ENCODE results near the gene LGALS9C. TPM values are rescaled to one million over a fixed set of nuclear protein-coding genes. Genes with fewer than 3 reads are reported as not detected.
"Not testable (repeated sequence)": the region's sequence is repeated elsewhere in the genome, so short reads cannot be mapped to it uniquely, and the experiment has no call there.

LGALS9C gene
- total RNA-seq, 1 donor from 2014 or later: not detected

- not testable (repeated sequence) for H3K36me3 ChIP-seq (ENCODE audit: control insufficient read depth, insufficient read depth, low read length); DNase-seq (ENCODE audit: low read depth); H3K27me3 ChIP-seq (ENCODE audit: control insufficient read depth, insufficient read depth, low read length); H3K4me3 ChIP-seq (ENCODE audit: low read depth, low read length)
- peak; percentile 98 for FAIRE-seq
Observed at GRCh38 chr17:18466250-18466983, 10.2 kb upstream of the LGALS9C start.

GRCh38 chr17:18467001-18467400 is 9.6 kb upstream of the LGALS9C start:
- FAIRE-seq: peak; percentile 90
- not testable (repeated sequence) for H3K27me3 ChIP-seq (ENCODE audit: control insufficient read depth, insufficient read depth, low read length); H3K4me3 ChIP-seq (ENCODE audit: low read depth, low read length); H3K36me3 ChIP-seq (ENCODE audit: control insufficient read depth, insufficient read depth, low read length); DNase-seq (ENCODE audit: low read depth)

GRCh38 chr17:18468472-18469171 is 8.0 kb upstream of the LGALS9C start:
- FAIRE-seq: peak; percentile 90
- DNase-seq (ENCODE audit: low read depth); H3K4me3 ChIP-seq (ENCODE audit: low read depth, low read length); H3K27me3 ChIP-seq (ENCODE audit: control insufficient read depth, insufficient read depth, low read length); H3K36me3 ChIP-seq (ENCODE audit: control insufficient read depth, insufficient read depth, low read length): not testable (repeated sequence)

- H3K4me3 ChIP-seq (ENCODE audit: low read depth, low read length); FAIRE-seq; H3K36me3 ChIP-seq (ENCODE audit: control insufficient read depth, insufficient read depth, low read length); H3K27me3 ChIP-seq (ENCODE audit: control insufficient read depth, insufficient read depth, low read length); DNase-seq (ENCODE audit: low read depth): not testable (repeated sequence)
Observed at GRCh38 chr17:18469837-18470236, 6.8 kb upstream of the LGALS9C start.

DNA sequence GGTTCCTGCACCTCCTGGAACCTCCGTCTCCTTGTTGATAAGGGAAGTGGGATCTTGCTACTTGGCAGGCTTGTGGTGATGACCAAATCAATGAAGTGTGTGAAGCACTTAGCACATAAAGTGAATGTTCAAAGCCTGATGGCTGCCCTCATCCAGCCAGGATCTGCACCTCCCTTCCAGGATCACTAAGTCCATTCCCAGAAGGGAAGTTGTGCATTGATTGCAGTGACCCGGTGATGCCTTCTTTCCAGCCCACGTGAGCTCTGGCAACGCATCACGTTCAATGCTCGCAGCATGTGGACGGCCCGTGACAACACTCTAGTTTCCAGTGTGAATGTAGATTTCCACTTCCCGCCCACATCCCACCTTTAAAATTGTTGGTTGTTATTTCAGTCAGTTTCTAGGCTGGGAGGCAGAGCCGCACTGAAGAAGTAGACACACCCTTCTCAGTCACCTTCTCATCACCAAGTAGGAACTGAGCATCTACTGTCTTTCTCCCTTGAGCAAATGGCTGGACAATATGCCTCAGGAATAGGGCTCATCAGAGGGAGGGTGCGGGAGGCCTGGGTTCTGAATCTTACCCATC is 6.2 kb upstream of the LGALS9C start:
- not testable (repeated sequence) for DNase-seq (ENCODE audit: low read depth); H3K27me3 ChIP-seq (ENCODE audit: control insufficient read depth, insufficient read depth, low read length); H3K4me3 ChIP-seq (ENCODE audit: low read depth, low read length); H3K36me3 ChIP-seq (ENCODE audit: control insufficient read depth, insufficient read depth, low read length)
- peak; percentile 97 for FAIRE-seq

- FAIRE-seq; H3K27me3 ChIP-seq (ENCODE audit: control insufficient read depth, insufficient read depth, low read length); H3K4me3 ChIP-seq (ENCODE audit: low read depth, low read length); DNase-seq (ENCODE audit: low read depth); H3K36me3 ChIP-seq (ENCODE audit: control insufficient read depth, insufficient read depth, low read length): not testable (repeated sequence)
Observed at GRCh38 chr17:18473967-18474366, 2.6 kb upstream of the LGALS9C start.

DNA sequence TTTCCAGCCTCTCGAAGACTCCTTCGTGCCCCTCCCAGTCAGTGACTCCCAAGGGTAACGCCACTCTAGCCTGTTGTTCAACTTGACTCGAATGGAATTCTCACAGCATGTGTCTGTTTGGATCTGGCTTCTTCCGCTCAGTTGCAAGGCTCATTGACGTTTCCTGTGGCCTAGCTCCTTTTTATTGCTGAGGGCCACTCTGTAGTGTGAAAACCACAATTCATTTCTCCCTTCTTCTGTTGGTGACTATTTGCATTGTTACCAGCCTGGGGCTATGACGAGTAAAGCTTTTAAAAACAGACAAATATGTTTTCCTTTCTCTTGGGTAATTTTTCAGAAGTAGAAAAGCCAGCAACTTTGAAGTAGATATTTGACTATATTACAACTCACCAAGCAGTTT is 1.8 kb upstream of the LGALS9C start:
- H3K36me3 ChIP-seq (ENCODE audit: control insufficient read depth, insufficient read depth, low read length); DNase-seq (ENCODE audit: low read depth); H3K4me3 ChIP-seq (ENCODE audit: low read depth, low read length); FAIRE-seq; H3K27me3 ChIP-seq (ENCODE audit: control insufficient read depth, insufficient read depth, low read length): not testable (repeated sequence)

- not testable (repeated sequence) for DNase-seq (ENCODE audit: low read depth); H3K4me3 ChIP-seq (ENCODE audit: low read depth, low read length); H3K27me3 ChIP-seq (ENCODE audit: control insufficient read depth, insufficient read depth, low read length); H3K36me3 ChIP-seq (ENCODE audit: control insufficient read depth, insufficient read depth, low read length)
- peak; percentile 7 for FAIRE-seq
Observed at GRCh38 chr17:18477367-18477766, 778 bp downstream of the LGALS9C start.

- H3K4me3 ChIP-seq (ENCODE audit: low read depth, low read length); H3K36me3 ChIP-seq (ENCODE audit: control insufficient read depth, insufficient read depth, low read length); DNase-seq (ENCODE audit: low read depth); H3K27me3 ChIP-seq (ENCODE audit: control insufficient read depth, insufficient read depth, low read length); FAIRE-seq: not testable (repeated sequence)
Observed at GRCh38 chr17:18478362-18478761, 1.8 kb downstream of the LGALS9C start.

- not testable (repeated sequence) for H3K36me3 ChIP-seq (ENCODE audit: control insufficient read depth, insufficient read depth, low read length); H3K4me3 ChIP-seq (ENCODE audit: low read depth, low read length); H3K27me3 ChIP-seq (ENCODE audit: control insufficient read depth, insufficient read depth, low read length); DNase-seq (ENCODE audit: low read depth)
- FAIRE-seq: peak; percentile 83
Observed at GRCh38 chr17:18478977-18479595, 2.5 kb downstream of the LGALS9C start.

DNA sequence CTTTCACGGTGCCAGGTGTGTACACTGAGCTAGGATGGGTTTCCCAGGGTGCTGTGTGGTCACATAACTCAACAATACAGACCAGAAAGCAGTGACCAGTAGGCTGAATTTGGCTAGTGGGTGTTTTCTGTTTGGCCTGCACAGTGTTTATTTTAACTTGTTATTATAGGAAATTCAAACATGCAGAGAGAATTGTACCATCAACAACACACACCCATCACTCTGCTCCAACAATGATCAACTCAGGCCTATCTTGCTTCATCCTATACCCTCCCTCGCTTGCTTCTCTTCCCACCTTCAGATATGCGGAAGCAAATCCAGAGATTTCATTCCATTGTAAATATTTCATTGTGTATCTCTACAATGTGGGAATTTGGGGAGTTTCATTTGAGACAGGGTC is 5.2 kb downstream of the LGALS9C start:
- not testable (repeated sequence) for DNase-seq (ENCODE audit: low read depth); H3K27me3 ChIP-seq (ENCODE audit: control insufficient read depth, insufficient read depth, low read length); FAIRE-seq; H3K36me3 ChIP-seq (ENCODE audit: control insufficient read depth, insufficient read depth, low read length); H3K4me3 ChIP-seq (ENCODE audit: low read depth, low read length)

GRCh38 chr17:18485936-18486464 is 9.4 kb downstream of the LGALS9C start:
- peak; percentile 81 for FAIRE-seq
- H3K27me3 ChIP-seq (ENCODE audit: control insufficient read depth, insufficient read depth, low read length); DNase-seq (ENCODE audit: low read depth); H3K4me3 ChIP-seq (ENCODE audit: low read depth, low read length); H3K36me3 ChIP-seq (ENCODE audit: control insufficient read depth, insufficient read depth, low read length): not testable (repeated sequence)

GRCh38 chr17:18487633-18488032 is 11.0 kb downstream of the LGALS9C start:
- DNase-seq (ENCODE audit: low read depth); H3K27me3 ChIP-seq (ENCODE audit: control insufficient read depth, insufficient read depth, low read length); FAIRE-seq; H3K4me3 ChIP-seq (ENCODE audit: low read depth, low read length); H3K36me3 ChIP-seq (ENCODE audit: control insufficient read depth, insufficient read depth, low read length): not testable (repeated sequence)

DNA sequence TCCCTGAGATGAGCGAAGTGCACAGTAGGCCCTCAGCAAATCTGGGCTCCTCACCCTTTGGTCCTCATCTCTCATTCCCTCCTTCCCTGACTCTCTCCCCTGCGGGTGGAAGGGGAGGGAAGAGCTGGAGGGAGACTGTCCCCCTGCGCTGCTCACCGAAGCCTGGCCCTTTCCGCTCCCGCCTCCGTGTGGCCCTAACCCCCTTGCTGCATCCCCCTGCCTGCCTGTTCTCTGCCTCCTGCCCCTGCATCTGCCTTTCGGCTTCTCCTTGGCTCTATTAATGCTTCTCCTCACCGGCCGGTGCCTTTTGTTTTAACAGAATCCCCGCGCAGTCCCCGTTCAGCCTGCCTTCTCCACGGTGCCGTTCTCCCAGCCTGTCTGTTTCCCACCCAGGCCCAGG is 12.0 kb downstream of the LGALS9C start:
- not testable (repeated sequence) for H3K27me3 ChIP-seq (ENCODE audit: control insufficient read depth, insufficient read depth, low read length); DNase-seq (ENCODE audit: low read depth); H3K4me3 ChIP-seq (ENCODE audit: low read depth, low read length); FAIRE-seq; H3K36me3 ChIP-seq (ENCODE audit: control insufficient read depth, insufficient read depth, low read length)

All from bronchial epithelial cell (primary cell).